Spinal cord (tissue), 10 donors: ENCODE data around the gene FAM228A. TPM values are rescaled to one million over a fixed set of nuclear protein-coding genes. Genes with fewer than 3 reads are reported as not detected.

Experiments used
- DNase-seq, 6 donors: peaks; one replicate each; pipeline versions ENCODE4 v3.0.0 to v3.0.0-alpha.2; 2013 to 2015; ENCODE audit warnings: low spot score in 6 of 6, low read depth in 4 of 6
- H3K27ac ChIP-seq: one replicate; pipeline ENCODE4 v1.5.1; 2013; ENCODE audit warnings: low read depth, low read length, control low read depth
- H3K27me3 ChIP-seq: one replicate; pipeline ENCODE4 v1.6.1; 2013; ENCODE audit warnings: low read length; ENCODE audit not compliant: control insufficient read depth, insufficient read depth
- H3K36me3 ChIP-seq: one replicate; pipeline ENCODE4 v1.6.1; 2013; ENCODE audit warnings: low read length; ENCODE audit not compliant: control insufficient read depth, insufficient read depth
- H3K4me1 ChIP-seq: one replicate; pipeline ENCODE4 v1.6.1; 2013; ENCODE audit warnings: low read length; ENCODE audit not compliant: control insufficient read depth, insufficient read depth
- H3K4me3 ChIP-seq: one replicate; pipeline ENCODE4 v1.5.1; 2013; ENCODE audit warnings: low read depth, low read length, control low read depth
- H3K9me3 ChIP-seq: one replicate; pipeline ENCODE4 v1.6.1; 2013; ENCODE audit warnings: low read length; ENCODE audit not compliant: control insufficient read depth, insufficient read depth
- WGBS: methylation state at CpG from one replicate; pipeline ENCODE4 v1.1.5; 2013; ENCODE audit warnings: missing lambda C conversion rate; ENCODE audit not compliant: insufficient coverage; 5-methylcytosine and 5-hydroxymethylcytosine counted together
- polyA plus RNA-seq, 2 donors: library from polyadenylated mRNA; unstranded; fragments of 120-200 nt; gene quantifications; one replicate each; pipeline ENCODE4 v1.2.1, GENCODE V29; 2013; ENCODE audit not compliant: insufficient read length in 2 of 2
- total RNA-seq, 2 donors: library from RNA; depleted of rRNA in 1 of 2; stranded (reverse); fragments of 120-200 nt in 1 of 2; fragments of >200 nt in 1 of 2; gene quantifications; one replicate each; pipeline versions ENCODE4 v1.2.3 to v1.2.4, GENCODE V29; 2013 to 2014
- donor health status: healthy.

Gene FAM228A
- total and polyA plus RNA-seq, 4 donors, result 0.88 to 4.6 (median 2.3) TPM

GRCh38 chr2:24203787-24204150 is 28.9 kb downstream of the FAM228A start:
- DNase-seq, result no peak
- no peak overlapping the region for H3K27ac ChIP-seq
- H3K9me3 ChIP-seq, result no peaks in the 10 kb centered on the region

GRCh38 chr2:24204505-24204904 is 29.7 kb downstream of the FAM228A start:
- no peaks in the 10 kb centered on the region for H3K9me3 ChIP-seq
- DNase-seq, result no peak
- no peaks in the 10 kb centered on the region for H3K27me3 ChIP-seq
- WGBS, result 92% methylated on average over 12 of the region's 12 CpGs
- H3K4me3 ChIP-seq, result no peak overlapping the region
- H3K4me1 ChIP-seq, result no peaks in the 10 kb centered on the region
- H3K27ac ChIP-seq, result no peak overlapping the region
- H3K36me3 ChIP-seq, result peaks cover 63% of the 10 kb centered on the region

More at GRCh38 chr2:24203787-24204150, 28.9 kb downstream of the FAM228A start:
- H3K4me1 ChIP-seq, result no peaks in the 10 kb centered on the region
- no peak overlapping the region for H3K4me3 ChIP-seq
- WGBS, result 79% methylated on average over 2 of the region's 5 CpGs
- no peaks in the 10 kb centered on the region for H3K27me3 ChIP-seq
- peaks cover 56% of the 10 kb centered on the region for H3K36me3 ChIP-seq

- peak in 1 of 6 donors; percentile 57 for DNase-seq
- H3K9me3 ChIP-seq, result no peaks in the 10 kb centered on the region
- H3K4me1 ChIP-seq, result no peaks in the 10 kb centered on the region
- H3K27me3 ChIP-seq, result no peaks in the 10 kb centered on the region
- H3K4me3 ChIP-seq, result no peak overlapping the region
- H3K36me3 ChIP-seq, result peaks cover 69% of the 10 kb centered on the region
- 68% methylated on average over 4 of the region's 4 CpGs for WGBS
- no peak overlapping the region for H3K27ac ChIP-seq
Measured at GRCh38 chr2:24205131-24205530, 30.3 kb downstream of the FAM228A start.

GRCh38 chr2:24206242-24206641 is 31.4 kb downstream of the FAM228A start:
- Histone ChIP-seq H3K4me3 (no peak overlapping the region), H3K36me3 (peaks cover 72% of the 10 kb centered on the region), H3K27me3 (no peaks in the 10 kb centered on the region), H3K9me3 (no peaks in the 10 kb centered on the region), H3K27ac (no peak overlapping the region), H3K4me1 (no peaks in the 10 kb centered on the region)
- WGBS, result 74% methylated on average over 6 of the region's 6 CpGs
- DNase-seq, result no peak

- Histone ChIP-seq H3K36me3 (peaks cover 67% of the 10 kb centered on the region), H3K4me1 (no peaks in the 10 kb centered on the region), H3K27ac (no peak overlapping the region), H3K27me3 (no peaks in the 10 kb centered on the region), H3K4me3 (no peak overlapping the region), H3K9me3 (no peaks in the 10 kb centered on the region)
- WGBS, result 81% methylated on average over 8 of the region's 8 CpGs
- no peak for DNase-seq
Measured at GRCh38 chr2:24206714-24207113, 31.9 kb downstream of the FAM228A start.

- 87% methylated on average over 11 of the region's 11 CpGs for WGBS
- Histone ChIP-seq H3K27me3 (no peaks in the 10 kb centered on the region), H3K27ac (no peak overlapping the region), H3K4me3 (no peak overlapping the region), H3K9me3 (no peaks in the 10 kb centered on the region), H3K4me1 (no peaks in the 10 kb centered on the region), H3K36me3 (peaks cover 69% of the 10 kb centered on the region)
- DNase-seq, result no peak
Measured at GRCh38 chr2:24207359-24207758, 32.5 kb downstream of the FAM228A start.

- no peaks in the 10 kb centered on the region for H3K27me3 ChIP-seq
- 93% methylated on average over 16 of the region's 16 CpGs for WGBS
- no peak overlapping the region for H3K4me3 ChIP-seq
- no peak overlapping the region for H3K27ac ChIP-seq
- no peaks in the 10 kb centered on the region for H3K4me1 ChIP-seq
- H3K36me3 ChIP-seq, result peaks cover 68% of the 10 kb centered on the region
- DNase-seq, result no peak
- no peaks in the 10 kb centered on the region for H3K9me3 ChIP-seq
Measured at GRCh38 chr2:24208490-24208889, 33.6 kb downstream of the FAM228A start.

GRCh38 chr2:24209389-24210105 is 34.7 kb downstream of the FAM228A start:
- WGBS, result 91% methylated on average over 15 of the region's 17 CpGs
- Histone ChIP-seq H3K4me3 (no peak overlapping the region), H3K9me3 (no peaks in the 10 kb centered on the region), H3K27me3 (no peaks in the 10 kb centered on the region), H3K36me3 (peaks cover 64% of the 10 kb centered on the region), H3K27ac (no peak overlapping the region), H3K4me1 (no peaks in the 10 kb centered on the region)
- no peak for DNase-seq

- peaks cover 59% of the 10 kb centered on the region for H3K36me3 ChIP-seq
- no peak overlapping the region for H3K27ac ChIP-seq
- WGBS, result 100% methylated on average over 2 of the region's 2 CpGs
- no peaks in the 10 kb centered on the region for H3K4me1 ChIP-seq
- no peaks in the 10 kb centered on the region for H3K27me3 ChIP-seq
- DNase-seq, result no peak
- H3K9me3 ChIP-seq, result no peaks in the 10 kb centered on the region
- H3K4me3 ChIP-seq, result no peak overlapping the region
Measured at GRCh38 chr2:24210106-24210455, 35.2 kb downstream of the FAM228A start.

GRCh38 chr2:24210723-24211122 is 35.9 kb downstream of the FAM228A start:
- 94% methylated on average over 16 of the region's 21 CpGs for WGBS
- no peak for DNase-seq
- peaks cover 56% of the 10 kb centered on the region for H3K36me3 ChIP-seq

More at GRCh38 chr2:24210723-24211122, 35.9 kb downstream of the FAM228A start:
- H3K27me3 ChIP-seq, result no peaks in the 10 kb centered on the region
- no peaks in the 10 kb centered on the region for H3K9me3 ChIP-seq
- no peak overlapping the region for H3K27ac ChIP-seq
- H3K4me3 ChIP-seq, result no peak overlapping the region
- H3K4me1 ChIP-seq, result no peaks in the 10 kb centered on the region
